ENCODE measurements around the gene IGIP.

DNA sequence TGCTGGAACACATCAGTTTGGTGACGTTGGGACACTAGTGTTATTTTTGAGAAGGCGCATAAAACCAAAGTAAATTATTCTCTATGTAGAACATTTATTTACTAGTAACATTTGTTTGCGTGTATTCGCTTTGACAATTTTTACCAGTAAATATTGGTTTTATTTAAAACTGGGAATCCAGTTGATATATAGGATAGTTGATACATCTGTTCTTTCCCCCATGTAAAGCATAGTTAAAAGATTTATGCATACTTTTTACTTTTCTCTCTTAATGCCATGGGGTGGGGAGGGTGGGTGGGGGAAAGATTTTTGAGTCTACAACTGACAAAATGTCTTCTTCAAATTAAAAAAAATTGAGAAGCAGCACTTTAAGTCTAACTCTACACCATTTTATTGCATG, at the start of gene IGIP:
- no peak for TF ChIP-seq ESRRG (CRISPR knock-in tag; IDR thresholded peaks at IDR 0.05)
- no peak for TF ChIP-seq ZNF565 (CRISPR knock-in tag; conservative IDR thresholded peaks at IDR 0.05; ENCODE audit: low read depth)
- no peak for TF ChIP-seq ZFP3 (CRISPR knock-in tag; IDR thresholded peaks at IDR 0.05)
- TF ChIP-seq, protein P1, sequence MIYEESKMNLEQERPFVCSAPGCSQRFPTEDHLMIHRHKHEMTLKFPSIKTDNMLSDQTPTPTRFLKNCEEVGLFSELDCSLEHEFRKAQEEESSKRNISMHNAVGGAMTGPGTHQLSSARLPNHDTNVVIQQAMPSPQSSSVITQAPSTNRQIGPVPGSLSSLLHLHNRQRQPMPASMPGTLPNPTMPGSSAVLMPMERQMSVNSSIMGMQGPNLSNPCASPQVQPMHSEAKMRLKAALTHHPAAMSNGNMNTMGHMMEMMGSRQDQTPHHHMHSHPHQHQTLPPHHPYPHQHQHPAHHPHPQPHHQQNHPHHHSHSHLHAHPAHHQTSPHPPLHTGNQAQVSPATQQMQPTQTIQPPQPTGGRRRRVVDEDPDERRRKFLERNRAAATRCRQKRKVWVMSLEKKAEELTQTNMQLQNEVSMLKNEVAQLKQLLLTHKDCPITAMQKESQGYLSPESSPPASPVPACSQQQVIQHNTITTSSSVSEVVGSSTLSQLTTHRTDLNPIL (CRISPR knock-in tag; IDR thresholded peaks at IDR 0.05; ENCODE audit: low read depth): no peak
- TF ChIP-seq PPARA (CRISPR knock-in tag; IDR thresholded peaks at IDR 0.05; ENCODE audit: borderline replicate concordance): no peak
- no peak for TF ChIP-seq SNAI2 (CRISPR knock-in tag; IDR thresholded peaks at IDR 0.05)
- TF ChIP-seq, protein P2, sequence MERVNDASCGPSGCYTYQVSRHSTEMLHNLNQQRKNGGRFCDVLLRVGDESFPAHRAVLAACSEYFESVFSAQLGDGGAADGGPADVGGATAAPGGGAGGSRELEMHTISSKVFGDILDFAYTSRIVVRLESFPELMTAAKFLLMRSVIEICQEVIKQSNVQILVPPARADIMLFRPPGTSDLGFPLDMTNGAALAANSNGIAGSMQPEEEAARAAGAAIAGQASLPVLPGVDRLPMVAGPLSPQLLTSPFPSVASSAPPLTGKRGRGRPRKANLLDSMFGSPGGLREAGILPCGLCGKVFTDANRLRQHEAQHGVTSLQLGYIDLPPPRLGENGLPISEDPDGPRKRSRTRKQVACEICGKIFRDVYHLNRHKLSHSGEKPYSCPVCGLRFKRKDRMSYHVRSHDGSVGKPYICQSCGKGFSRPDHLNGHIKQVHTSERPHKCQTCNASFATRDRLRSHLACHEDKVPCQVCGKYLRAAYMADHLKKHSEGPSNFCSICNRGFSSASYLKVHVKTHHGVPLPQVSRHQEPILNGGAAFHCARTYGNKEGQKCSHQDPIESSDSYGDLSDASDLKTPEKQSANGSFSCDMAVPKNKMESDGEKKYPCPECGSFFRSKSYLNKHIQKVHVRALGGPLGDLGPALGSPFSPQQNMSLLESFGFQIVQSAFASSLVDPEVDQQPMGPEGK (CRISPR knock-in tag; IDR thresholded peaks at IDR 0.05; ENCODE audit: borderline replicate concordance): no peak
- no peak for TF ChIP-seq TCF4 (CRISPR knock-in tag; IDR thresholded peaks at IDR 0.05; ENCODE audit: borderline replicate concordance)
- TF ChIP-seq ARNTL (CRISPR knock-in tag; IDR thresholded peaks at IDR 0.05; ENCODE audit: borderline replicate concordance, low read depth): no peak
- TF ChIP-seq ZNF70 (CRISPR knock-in tag; IDR thresholded peaks at IDR 0.05): no peak
- TF ChIP-seq, protein P3, sequence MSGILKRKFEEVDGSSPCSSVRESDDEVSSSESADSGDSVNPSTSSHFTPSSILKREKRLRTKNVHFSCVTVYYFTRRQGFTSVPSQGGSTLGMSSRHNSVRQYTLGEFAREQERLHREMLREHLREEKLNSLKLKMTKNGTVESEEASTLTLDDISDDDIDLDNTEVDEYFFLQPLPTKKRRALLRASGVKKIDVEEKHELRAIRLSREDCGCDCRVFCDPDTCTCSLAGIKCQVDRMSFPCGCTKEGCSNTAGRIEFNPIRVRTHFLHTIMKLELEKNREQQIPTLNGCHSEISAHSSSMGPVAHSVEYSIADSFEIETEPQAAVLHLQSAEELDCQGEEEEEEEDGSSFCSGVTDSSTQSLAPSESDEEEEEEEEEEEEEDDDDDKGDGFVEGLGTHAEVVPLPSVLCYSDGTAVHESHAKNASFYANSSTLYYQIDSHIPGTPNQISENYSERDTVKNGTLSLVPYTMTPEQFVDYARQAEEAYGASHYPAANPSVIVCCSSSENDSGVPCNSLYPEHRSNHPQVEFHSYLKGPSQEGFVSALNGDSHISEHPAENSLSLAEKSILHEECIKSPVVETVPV (CRISPR knock-in tag; IDR thresholded peaks at IDR 0.05): no peak
- no peak for TF ChIP-seq TOX (CRISPR knock-in tag; IDR thresholded peaks at IDR 0.05; ENCODE audit: borderline replicate concordance)
- TF ChIP-seq, protein P4, sequence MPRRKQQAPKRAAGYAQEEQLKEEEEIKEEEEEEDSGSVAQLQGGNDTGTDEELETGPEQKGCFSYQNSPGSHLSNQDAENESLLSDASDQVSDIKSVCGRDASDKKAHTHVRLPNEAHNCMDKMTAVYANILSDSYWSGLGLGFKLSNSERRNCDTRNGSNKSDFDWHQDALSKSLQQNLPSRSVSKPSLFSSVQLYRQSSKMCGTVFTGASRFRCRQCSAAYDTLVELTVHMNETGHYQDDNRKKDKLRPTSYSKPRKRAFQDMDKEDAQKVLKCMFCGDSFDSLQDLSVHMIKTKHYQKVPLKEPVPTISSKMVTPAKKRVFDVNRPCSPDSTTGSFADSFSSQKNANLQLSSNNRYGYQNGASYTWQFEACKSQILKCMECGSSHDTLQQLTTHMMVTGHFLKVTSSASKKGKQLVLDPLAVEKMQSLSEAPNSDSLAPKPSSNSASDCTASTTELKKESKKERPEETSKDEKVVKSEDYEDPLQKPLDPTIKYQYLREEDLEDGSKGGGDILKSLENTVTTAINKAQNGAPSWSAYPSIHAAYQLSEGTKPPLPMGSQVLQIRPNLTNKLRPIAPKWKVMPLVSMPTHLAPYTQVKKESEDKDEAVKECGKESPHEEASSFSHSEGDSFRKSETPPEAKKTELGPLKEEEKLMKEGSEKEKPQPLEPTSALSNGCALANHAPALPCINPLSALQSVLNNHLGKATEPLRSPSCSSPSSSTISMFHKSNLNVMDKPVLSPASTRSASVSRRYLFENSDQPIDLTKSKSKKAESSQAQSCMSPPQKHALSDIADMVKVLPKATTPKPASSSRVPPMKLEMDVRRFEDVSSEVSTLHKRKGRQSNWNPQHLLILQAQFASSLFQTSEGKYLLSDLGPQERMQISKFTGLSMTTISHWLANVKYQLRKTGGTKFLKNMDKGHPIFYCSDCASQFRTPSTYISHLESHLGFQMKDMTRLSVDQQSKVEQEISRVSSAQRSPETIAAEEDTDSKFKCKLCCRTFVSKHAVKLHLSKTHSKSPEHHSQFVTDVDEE (CRISPR knock-in tag; IDR thresholded peaks at IDR 0.05): no peak
- no peak for TF ChIP-seq GLIS3 (CRISPR knock-in tag; IDR thresholded peaks at IDR 0.05)
